Thyroid gland (tissue), 4 donors: Measurements from ENCODE around the gene NAXD. TPM values are rescaled to one million over a fixed set of nuclear protein-coding genes. Genes with fewer than 3 reads are reported as not detected.

Experiments
- DNase-seq, 2 donors: peaks; one replicate each; pipeline ENCODE4 v3.0.0-alpha.2; 2019
- H3K27ac ChIP-seq, 3 donors: fragments of 200-600 bp; sonication (generic); 1 replicate in 2 of 3; 2 replicates in 1 of 3; pipeline ENCODE4 v1.5.1; 2016 to 2019; ENCODE audit warnings: mild to moderate bottlenecking in 1 of 3, moderate library complexity in 1 of 3
- H3K27me3 ChIP-seq: fragments of 200-600 bp; sonication (generic); one replicate; pipeline ENCODE4 v1.5.1; 2019
- H3K36me3 ChIP-seq, 2 donors: fragments of 200-600 bp; sonication (generic); one replicate each; pipeline ENCODE4 v1.5.1; 2016 to 2019
- H3K4me1 ChIP-seq, 2 donors: fragments of 200-600 bp; sonication (generic); one replicate each; pipeline ENCODE4 v1.5.1; 2017 to 2019
- H3K4me3 ChIP-seq, 3 donors: fragments of 200-600 bp; sonication (generic); replicated peaks in 1 of 3; 1 replicate in 2 of 3; 2 replicates in 1 of 3; pipeline ENCODE4 v1.5.1; 2016; ENCODE audit warnings: mild to moderate bottlenecking in 1 of 3
- H3K9me3 ChIP-seq: fragments of 200-600 bp; sonication (generic); one replicate; pipeline ENCODE4 v1.5.1; 2017
- POLR2A ChIP-seq, 2 donors: fragments of 450-650 bp; IDR thresholded peaks; one replicate each; pipeline ENCODE4 v1.6.1; 2017; ENCODE audit warnings: antibody characterized with exemption in 2 of 2, mild to moderate bottlenecking in 2 of 2, moderate library complexity in 1 of 2
- WGBS, 2 donors: methylation state at CpG; one replicate each; pipeline ENCODE4 v1.1.5; 2017; 5-methylcytosine and 5-hydroxymethylcytosine counted together
- intact Hi-C: fragments of 100-400 bp; cut with DNase I; formaldehyde crosslinking; loops from one replicate; pipeline ENCODE4 v1.15.1; 2023
- total RNA-seq, 4 donors: library from RNA; depleted of rRNA; stranded (reverse); fragments of >200 nt; gene quantifications; one replicate each; pipeline ENCODE4 v1.2.3, GENCODE V29; 2016
- TF ChIP-seq, protein P1 (sequence below), 6 experiments: fragments of 200-600 bp in 3 of 6; fragments of 450-650 bp in 3 of 6; sonication (generic) in 3 of 6; IDR thresholded peaks; one replicate each; pipeline ENCODE4 v1.5.1; 2016 to 2019; ENCODE audit warnings: antibody characterized with exemption in 6 of 6, mild to moderate bottlenecking in 2 of 6, inconsistent platforms in 1 of 6, moderate library complexity in 1 of 6

The NAXD gene
- total RNA-seq, 4 donors from 2014 or later = 38.2 to 46.6 (median 42.8) TPM

DNA sequence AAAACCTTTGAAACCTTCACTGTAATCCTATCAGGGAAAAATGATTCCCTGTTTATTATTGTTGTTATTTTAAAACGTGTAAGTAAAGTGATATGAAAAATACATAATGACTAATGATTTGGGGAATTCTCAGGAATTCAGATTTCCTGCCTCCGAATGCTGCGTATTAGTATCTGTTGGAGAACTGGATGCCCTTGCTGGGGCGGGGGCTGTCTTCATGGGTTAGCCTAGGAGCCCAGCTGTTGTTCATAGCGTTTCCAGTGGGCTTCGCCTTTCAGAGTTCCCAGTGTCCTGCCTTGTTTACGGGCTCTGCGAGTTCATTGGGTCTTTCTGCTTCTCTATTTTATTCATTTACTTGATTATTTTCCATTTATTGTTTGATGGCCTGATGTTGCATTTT lies 18.4 kb downstream of the NAXD start:
- intact Hi-C loops = no loop called here
- TF ChIP-seq, protein P1, sequence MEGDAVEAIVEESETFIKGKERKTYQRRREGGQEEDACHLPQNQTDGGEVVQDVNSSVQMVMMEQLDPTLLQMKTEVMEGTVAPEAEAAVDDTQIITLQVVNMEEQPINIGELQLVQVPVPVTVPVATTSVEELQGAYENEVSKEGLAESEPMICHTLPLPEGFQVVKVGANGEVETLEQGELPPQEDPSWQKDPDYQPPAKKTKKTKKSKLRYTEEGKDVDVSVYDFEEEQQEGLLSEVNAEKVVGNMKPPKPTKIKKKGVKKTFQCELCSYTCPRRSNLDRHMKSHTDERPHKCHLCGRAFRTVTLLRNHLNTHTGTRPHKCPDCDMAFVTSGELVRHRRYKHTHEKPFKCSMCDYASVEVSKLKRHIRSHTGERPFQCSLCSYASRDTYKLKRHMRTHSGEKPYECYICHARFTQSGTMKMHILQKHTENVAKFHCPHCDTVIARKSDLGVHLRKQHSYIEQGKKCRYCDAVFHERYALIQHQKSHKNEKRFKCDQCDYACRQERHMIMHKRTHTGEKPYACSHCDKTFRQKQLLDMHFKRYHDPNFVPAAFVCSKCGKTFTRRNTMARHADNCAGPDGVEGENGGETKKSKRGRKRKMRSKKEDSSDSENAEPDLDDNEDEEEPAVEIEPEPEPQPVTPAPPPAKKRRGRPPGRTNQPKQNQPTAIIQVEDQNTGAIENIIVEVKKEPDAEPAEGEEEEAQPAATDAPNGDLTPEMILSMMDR (IDR thresholded peaks at IDR 0.05) = no peak
- no peak for TF ChIP-seq POLR2A (IDR thresholded peaks at IDR 0.05)

DNA sequence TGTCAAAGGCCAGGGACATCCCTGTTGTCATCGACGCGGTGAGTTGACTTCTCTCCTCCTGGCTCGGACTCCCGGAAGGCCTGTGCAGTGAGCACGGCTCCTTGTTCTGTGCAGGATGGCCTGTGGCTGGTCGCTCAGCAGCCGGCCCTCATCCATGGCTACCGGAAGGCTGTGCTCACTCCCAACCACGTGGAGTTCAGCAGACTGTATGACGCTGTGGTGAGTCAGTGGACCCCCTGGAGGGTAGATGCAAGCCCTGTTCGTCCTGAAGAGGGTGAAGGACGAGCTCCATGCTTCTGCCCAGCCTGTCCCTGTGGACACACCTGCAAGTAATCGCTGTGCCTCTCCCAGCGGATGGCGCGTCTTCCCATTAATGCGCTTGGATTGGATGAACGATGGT lies 19.2 kb downstream of the NAXD start:
- Histone ChIP-seq H3K9me3 (no peaks in the 10 kb centered on the region), H3K27ac (no peak overlapping the region)
- WGBS, 2 donors = 92 to 97% methylated on average over 16 to 17 of the region's 19 CpGs

More for the DNA sequence above, 18.4 kb downstream of the NAXD start:
- DNase-seq = no peak
- no peak overlapping the region for H3K27ac ChIP-seq
- H3K36me3 ChIP-seq = peaks cover 29 to 43% of the 10 kb centered on the region in 2 donors
- H3K4me1 ChIP-seq = no peaks in the 10 kb centered on the region
- 92% methylated on average over 8 of the region's 8 CpGs for WGBS, 2 donors
- H3K27me3 ChIP-seq = no peaks in the 10 kb centered on the region
- no peak overlapping the region for H3K4me3 ChIP-seq
- no peaks in the 10 kb centered on the region for H3K9me3 ChIP-seq

DNA sequence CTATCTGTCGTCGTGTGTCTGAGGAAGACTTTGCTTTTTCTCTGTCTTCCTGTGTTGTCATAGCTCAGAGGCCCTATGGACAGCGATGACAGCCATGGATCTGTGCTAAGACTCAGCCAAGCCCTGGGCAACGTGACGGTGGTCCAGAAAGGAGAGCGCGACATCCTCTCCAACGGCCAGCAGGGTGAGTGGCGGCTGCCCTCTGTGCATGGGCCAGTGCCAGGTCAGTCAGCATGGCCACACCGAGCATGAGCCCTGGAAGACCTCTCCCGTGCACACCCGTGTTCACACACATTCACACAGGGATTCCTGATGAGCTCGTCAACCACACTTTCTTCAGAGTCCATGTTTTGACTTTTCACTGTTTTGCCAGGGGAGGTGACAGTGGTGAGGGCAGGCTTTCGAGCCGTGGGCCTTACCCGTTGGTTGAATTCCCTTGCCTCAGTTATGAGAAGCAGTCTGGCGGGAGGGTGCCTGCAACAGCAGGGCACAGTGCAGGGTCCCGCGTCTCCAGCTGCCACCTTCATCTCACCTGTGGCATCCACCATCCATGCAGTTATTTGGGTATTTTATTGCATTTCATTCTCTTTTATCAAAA lies 20.2 kb downstream of the NAXD start:
- TF ChIP-seq, protein P1 (IDR thresholded peaks at IDR 0.05) = no peak
- TF ChIP-seq POLR2A (IDR thresholded peaks at IDR 0.05) = no peak
- no peaks in the 10 kb centered on the region for H3K27me3 ChIP-seq
- 88 to 94% methylated on average over 13 to 19 of the region's 19 CpGs for WGBS, 2 donors
- peaks cover 44 to 52% of the 10 kb centered on the region in 2 donors for H3K36me3 ChIP-seq
- no peak for DNase-seq
- H3K4me3 ChIP-seq = no peak overlapping the region
- H3K9me3 ChIP-seq = no peaks in the 10 kb centered on the region
- H3K27ac ChIP-seq = no peak overlapping the region
- intact Hi-C loops = no loop called here
- H3K4me1 ChIP-seq = no peaks in the 10 kb centered on the region

More for the DNA sequence above, 19.2 kb downstream of the NAXD start:
- Histone ChIP-seq H3K4me1 (no peaks in the 10 kb centered on the region), H3K27me3 (no peaks in the 10 kb centered on the region), H3K36me3 (peaks cover 36 to 50% of the 10 kb centered on the region in 2 donors), H3K4me3 (no peak overlapping the region)
- intact Hi-C loops = no loop called here
- TF ChIP-seq, protein P1 (IDR thresholded peaks at IDR 0.05) = no peak
- no peak for TF ChIP-seq POLR2A (IDR thresholded peaks at IDR 0.05)
- DNase-seq = no peak

DNA sequence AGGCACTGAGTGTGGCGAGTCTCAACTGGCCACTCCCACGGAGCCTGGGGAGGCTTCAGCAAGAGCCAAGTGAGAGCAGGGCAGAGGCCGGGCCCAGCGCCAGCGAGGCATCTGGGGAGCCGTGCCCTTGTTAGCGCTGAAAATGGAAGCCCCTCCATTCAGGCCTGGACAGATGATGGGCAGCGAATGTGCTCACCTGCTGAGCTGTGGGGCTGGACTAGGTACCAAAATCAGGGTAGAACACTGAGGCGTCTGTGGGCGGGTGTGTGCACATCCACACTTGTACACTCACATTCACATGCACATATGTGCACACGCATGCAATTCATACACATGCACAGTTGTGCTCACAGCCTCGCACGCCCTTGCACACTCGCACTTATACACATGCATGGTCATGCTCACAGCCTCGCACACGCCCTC lies 20.7 kb downstream of the NAXD start:
- intact Hi-C loops = no loop called here
- peaks cover 48 to 53% of the 10 kb centered on the region in 2 donors for H3K36me3 ChIP-seq
- no peak overlapping the region for H3K4me3 ChIP-seq
- no peaks in the 10 kb centered on the region for H3K9me3 ChIP-seq
- DNase-seq = no peak
- 93 to 96% methylated on average over 16 of the region's 16 CpGs for WGBS, 2 donors
- H3K4me1 ChIP-seq = no peaks in the 10 kb centered on the region
- H3K27ac ChIP-seq = no peak overlapping the region
- TF ChIP-seq, protein P1 (IDR thresholded peaks at IDR 0.05) = no peak
- no peak for TF ChIP-seq POLR2A (IDR thresholded peaks at IDR 0.05)
- H3K27me3 ChIP-seq = no peaks in the 10 kb centered on the region

DNA sequence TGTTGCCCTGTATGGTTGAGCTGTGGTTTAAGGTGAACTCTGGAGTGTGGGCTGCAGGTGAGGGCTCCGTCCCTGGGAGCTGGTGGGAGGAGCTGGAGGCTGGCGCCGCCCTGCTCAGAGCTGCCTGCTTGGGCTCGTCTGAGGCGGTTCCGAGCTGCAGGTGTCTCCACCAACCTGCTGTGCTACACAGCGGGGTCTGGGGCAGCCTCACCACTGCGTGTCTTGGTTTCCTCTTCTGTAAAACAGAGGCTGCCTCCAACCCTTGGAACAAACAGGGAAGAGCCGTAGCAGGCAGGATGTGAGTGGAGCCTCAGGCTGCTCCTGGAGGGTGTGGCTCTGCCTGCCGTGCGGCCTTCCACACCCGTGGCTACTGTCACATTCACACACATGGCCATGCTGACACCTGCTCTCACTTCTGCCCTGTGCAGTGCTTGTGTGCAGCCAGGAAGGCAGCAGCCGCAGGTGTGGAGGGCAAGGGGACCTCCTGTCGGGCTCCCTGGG lies 21.4 kb downstream of the NAXD start:
- DNase-seq = no peak
- no peak overlapping the region for H3K4me3 ChIP-seq
- no peak overlapping the region for H3K27ac ChIP-seq
- no peaks in the 10 kb centered on the region for H3K4me1 ChIP-seq
- H3K27me3 ChIP-seq = no peaks in the 10 kb centered on the region
- TF ChIP-seq POLR2A (IDR thresholded peaks at IDR 0.05) = no peak
- TF ChIP-seq, protein P1 (IDR thresholded peaks at IDR 0.05) = no peak
- intact Hi-C loops = no loop called here
- H3K36me3 ChIP-seq = peaks cover 55 to 60% of the 10 kb centered on the region in 2 donors
- H3K9me3 ChIP-seq = no peaks in the 10 kb centered on the region
- WGBS, 2 donors = 88 to 90% methylated on average over 3 to 14 of the region's 14 CpGs
